Measurements from ENCODE around the gene GPR157.
"Not testable (repeated sequence)": the region's sequence is repeated elsewhere in the genome, so short reads cannot be mapped to it uniquely, and the experiment has no call there.

Gene GPR157, protein sequence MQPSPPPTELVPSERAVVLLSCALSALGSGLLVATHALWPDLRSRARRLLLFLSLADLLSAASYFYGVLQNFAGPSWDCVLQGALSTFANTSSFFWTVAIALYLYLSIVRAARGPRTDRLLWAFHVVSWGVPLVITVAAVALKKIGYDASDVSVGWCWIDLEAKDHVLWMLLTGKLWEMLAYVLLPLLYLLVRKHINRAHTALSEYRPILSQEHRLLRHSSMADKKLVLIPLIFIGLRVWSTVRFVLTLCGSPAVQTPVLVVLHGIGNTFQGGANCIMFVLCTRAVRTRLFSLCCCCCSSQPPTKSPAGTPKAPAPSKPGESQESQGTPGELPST

DNA sequence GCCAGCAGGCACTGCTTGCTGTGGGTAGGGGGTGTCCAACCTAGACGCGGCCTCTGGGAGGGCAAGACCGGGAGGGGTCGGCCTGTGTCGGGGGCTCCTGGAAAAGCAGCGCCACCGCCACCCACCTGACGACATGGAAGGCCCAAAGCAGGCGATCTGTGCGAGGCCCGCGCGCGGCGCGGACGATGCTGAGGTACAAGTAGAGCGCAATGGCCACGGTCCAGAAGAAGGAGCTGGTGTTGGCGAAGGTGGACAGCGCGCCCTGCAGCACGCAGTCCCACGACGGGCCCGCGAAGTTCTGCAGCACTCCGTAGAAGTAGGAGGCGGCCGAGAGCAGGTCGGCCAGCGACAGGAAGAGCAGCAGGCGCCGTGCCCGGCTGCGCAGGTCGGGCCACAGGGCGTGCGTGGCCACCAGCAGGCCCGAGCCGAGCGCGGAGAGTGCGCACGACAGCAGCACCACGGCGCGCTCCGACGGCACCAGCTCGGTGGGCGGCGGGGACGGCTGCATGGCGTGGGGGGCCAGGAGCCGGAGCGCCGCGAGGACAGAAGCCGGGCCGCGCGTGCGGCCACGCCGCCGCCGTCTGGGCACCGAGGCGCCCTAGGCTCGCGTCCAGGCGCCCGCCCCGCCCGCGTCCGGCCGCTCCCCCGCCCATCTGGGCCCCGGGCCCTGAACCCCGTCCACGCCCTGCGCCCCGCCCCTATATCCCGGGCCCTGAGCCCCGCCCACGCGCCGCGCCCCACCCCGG lies at the start of gene GPR157:
GPR157 (minus strand) TSS at position 583 of the 746 bp plus-strand sequence; CDS start at position 508, 75 bp downstream.
- no peak for DNase-seq

DNA sequence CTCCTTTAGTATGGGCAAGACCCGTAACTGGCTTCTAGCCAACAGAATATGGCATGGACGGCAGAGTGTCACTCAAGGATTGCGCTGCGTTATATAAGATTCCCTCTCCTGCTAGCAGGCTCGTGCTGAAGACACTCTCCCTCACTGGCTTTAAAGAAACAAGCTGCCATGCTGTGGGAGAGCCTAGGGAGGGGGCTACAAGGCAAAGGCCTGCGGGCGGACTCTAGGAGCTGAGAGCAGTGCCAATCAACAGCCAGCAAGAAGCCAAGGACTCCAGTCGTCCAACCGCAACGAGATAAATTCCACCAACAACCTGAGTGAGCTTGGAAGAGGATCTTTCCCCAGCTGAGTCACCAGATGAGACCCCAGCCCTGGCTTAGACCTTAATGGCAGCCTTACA lies 45.9 kb upstream of the GPR157 start:
- no peak for DNase-seq

DNA sequence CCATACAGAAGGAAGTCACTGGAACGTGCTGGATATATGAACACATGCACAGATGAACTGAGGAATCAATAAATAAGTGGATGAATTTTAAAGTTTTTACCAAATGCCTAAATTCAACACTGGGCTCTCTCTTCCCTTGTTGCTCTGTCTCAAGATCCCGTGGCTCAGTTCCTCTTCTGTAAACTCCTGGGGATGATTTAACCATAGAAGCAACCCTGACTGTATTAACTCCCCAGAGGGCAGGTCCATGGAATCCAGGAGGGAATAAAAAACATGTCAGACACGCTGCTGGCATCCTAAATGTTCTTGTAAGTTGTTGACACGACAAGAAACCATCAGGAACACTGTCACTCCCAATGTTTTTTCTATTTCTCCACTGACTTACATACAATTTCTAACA lies 45.3 kb upstream of the GPR157 start:
- DNase-seq: no peak

DNA sequence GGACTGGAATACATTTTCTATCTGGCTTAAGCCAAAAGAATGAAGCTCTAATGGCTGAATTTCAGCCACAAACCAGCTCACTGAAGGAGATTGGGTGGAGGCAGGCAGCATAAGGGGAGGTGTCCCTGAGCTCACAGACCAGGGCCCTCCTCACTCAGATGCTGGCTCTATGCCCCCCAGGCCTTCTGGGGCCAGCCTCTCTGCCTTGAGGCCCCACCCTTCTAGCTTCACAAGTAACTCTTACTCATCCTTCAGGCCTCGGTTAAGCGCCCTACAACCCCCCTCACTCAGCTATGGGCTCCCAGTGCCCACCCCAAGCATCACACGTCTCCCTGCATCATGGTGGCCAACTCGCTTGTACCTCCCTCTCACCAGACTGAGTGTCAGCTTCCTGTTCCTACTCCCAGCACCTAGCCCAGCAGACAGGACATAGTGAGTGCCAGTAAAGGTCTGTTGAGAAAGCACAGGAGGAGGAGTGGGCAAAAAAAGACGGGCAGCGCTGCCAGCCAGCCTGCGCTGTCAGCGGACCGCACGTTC lies 40.8 kb upstream of the GPR157 start:
- DNase-seq: no peak

DNA sequence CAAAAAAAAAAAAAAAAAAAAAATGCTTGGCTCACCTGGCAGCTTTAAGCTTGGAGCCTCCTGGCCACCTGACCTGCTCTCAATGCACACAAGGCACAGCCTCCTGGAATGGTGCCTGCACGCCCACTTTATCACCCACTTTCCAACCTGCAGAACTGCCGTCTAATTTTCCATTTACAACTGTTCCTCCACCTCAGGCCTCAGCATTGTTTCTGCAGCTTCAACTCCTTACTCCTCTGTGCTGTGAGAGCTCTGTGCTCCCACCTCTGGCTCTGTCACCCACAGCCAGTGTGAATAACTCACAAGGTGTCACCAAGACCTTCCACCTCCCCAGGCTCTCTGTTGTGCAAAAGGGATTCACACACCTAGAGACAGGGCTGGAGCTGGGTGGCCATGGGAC lies 38.7 kb upstream of the GPR157 start:
- no peak for DNase-seq

DNA sequence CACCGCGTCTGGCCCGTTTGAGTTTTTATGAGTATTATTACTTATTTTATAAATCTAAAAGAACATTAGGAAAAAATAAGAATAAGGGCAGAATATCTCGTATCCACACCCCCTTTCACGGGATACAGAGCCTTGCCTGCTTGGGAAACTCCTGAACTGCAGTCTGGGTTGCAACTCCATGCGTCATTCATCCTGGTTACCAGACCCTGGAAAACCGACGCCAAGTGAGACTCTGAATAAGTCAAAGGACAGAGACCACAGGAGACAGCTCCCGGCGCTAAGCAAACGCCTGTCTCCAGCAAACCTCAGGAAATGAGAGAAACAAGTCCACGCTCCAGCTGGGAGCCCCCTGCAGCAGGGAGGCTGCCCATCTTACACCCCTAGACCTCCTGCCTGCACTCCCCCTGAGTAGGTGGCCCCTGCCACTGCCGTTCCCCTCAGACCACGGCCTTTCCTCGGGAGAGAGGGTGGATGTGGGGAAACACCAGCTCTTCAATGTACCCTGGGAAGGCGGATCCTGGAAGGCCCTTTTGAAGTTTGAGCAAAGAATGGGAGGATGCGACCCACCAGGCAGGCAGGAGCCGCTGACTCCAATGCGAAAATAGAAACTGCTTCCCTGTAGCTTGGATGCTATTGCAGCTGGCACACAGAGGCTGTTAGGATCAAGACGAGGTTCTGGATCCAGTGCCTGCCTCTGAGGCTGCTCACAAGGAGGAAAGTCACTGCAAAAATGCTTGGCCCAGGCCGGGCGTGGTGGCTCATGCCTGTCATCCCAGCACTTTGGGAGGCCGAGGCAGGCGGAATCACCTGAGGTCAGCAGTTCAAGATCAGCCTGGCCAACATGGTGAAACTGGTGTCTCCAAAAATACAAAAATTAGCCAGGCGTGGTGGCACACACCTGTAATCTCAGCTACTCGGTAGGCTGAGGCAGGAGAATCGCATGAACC lies 37.7 kb upstream of the GPR157 start:
- no peak for DNase-seq

DNA sequence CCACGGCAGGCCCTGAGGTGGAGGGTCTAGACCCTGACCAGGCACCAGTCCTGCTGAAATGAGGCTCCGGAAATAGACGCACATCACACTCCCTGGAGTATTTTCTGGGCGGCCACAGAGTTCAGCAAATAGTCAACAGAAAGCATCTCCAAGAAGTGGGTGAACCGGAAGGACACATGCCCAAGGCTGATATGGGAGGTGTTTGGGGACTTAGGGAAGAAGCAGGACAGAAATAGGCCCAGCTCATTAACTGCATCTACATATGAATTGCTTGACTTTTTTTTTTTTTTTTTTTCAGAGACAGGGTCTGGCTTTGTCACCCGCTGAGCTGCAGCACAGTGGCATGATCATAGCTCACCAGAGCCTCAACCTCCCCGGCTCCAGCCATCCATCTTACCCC lies 36.5 kb upstream of the GPR157 start:
- DNase-seq: no peak

DNA sequence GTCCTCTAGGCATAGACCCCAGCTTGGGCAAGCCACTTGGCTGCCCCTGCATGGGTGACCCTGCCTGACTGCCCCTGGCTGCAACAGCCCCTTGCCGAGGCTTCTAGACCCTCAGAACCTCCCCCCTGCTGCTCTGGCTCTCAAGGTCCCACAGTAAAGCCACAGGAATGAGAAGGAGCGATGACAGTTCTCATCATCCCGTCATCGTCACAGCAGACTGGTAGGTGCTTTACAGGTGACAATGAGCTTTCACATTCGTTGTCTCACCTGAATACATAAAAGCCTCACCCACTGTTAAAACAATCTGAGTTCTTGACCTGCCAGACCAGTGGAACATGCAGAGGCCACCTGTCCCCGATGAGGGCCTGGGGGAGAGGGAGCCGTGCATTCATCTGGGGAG lies 36.0 kb upstream of the GPR157 start:
- DNase-seq: no peak

DNA sequence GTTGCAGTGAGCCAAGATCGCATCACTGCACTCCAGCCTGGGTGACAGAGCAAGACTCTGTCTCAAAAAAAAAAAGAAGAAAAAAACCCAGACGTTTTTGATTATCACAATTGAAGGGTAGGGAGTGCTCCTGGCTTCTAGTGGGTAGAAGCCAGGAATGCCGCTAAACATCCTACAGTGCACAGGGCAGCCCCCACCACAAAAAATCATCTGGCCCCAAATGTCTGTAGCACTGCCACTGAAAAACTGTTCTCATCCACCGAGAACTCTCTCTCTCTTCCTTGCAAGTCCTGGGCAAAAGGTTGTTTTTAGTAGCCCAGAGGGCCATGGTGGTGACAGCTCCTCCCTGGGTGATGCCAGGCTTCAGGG lies 35.6 kb upstream of the GPR157 start:
- DNase-seq: no peak

DNA sequence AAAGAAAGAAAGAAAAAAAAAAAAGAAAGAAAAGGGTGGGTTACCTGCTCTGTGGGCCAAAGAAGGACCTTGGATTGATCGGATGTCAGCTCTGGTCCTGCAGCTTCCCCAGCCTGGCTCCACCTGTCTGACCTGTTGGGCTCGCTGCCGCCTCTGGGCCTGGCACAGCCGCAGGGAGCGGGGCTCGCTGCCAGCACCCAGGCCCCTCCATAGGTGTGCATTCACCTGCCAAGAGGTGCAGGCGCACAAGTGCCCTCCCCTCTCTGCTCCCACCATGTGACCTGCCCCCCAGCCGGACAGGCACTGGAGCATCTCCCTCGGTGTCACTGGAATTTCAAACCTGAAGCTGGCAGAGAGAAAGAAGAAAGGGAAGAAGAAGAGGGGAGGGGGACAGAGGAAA lies 33.1 kb upstream of the GPR157 start:
- DNase-seq: no peak

DNA sequence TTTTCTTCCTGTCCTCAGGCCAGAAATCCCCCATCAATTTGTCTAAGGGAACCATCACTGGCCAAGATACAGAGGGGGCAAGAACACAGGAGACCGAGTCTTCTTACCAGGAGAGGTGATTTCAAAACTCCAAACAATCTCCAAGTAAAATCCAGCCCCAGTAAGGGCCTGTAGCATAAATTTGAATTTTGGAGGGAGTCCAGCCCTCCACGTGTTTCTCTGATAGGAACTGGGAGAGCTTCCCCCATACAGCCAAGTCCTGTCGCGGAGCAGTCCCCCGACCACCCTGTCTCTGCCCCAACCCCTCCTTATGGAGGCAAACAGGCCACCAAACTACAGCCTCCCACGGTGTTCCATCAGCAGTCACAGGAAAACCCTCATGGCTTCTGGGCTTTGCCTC lies 32.4 kb upstream of the GPR157 start:
- no peak for DNase-seq

DNA sequence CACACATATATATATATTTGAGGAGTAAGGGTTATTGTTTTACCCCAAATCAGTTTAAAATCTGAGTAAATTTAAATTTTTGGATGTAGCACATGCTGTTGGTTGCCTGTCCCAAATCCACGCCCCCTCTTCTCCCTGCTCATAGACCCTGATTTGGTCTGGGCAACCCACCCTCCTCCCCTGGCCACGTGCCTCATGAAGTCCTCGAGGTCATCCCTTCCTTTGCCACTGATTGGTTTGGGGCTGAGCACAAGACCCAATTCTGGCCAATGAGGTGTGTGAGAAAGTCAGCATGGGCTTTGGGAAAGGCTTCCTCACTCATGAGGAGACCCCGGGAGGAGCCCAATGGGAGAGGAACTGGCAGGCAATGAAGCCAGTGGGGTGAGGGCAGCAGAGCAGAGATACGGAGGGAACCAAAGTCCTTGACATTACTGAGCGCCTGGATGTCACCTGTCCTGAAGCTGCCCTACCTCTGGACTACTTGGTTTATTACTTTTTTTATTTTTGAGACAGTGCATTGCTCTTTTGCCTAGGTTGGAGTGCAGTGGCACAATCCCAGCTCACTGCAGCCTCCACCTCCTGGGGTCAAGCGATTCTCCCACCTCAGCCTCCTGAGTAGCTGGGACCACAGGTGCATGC lies 31.3 kb upstream of the GPR157 start:
- DNase-seq: no peak

DNA sequence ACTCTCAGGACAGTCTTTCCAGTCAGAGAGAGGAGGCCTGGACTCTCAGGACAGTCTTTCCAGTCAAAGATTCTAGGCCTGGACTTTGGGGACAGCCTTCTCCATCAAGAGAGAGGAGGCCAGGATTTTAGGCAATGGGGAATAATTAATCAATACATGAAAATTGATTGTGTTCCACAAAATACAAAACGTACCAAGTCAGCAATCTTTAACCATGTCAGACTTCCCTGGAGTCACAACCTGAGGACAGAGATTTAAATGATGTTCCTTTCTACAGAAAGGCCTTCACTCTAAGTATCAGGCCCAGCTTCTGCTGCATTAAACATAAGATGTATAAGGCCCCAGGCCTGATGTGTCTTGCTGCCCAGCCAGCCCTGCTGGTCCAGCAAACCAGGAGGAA lies 27.0 kb upstream of the GPR157 start:
- DNase-seq: no peak

DNA sequence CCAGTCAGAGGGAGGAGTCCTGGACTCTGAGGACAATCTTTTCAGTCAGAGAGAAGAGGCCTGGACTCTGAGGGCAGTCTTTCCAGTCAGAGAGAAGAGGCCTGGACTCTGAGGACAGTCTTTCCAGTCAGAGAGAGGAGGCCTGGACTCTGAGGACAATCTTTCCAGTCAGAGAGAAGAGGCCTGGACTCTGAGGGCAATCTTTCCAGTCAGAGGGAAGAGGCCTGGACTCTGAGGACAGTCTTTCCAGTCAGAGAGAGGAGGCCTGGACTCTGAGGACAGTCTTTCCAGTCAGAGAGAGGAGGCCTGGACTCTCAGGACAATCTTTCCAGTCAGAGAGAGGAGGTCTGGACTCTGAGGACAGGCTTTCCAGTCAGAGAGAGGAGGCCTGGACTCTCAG lies 26.5 kb upstream of the GPR157 start:
- DNase-seq: not testable (repeated sequence)

DNA sequence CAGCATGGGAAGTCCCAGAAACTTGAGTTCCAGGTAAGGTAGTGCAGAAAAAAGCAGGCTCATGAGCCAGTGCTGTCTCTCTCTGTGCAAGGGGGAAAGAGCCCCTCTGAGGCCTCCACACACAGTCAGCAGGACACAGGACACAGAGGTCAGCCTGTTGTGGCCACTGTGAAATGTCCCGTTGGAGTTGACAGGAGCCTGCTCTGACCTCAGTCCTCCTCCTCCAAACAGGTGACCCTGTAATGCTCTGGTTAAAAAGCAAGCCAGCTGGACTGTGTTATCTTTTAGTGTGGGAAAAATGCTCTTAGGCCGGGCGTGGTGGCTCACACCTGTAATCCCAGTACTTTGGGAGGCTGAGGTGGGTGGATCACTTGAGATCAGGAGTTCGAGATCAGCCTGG lies 24.2 kb upstream of the GPR157 start:
- DNase-seq: no peak

DNA sequence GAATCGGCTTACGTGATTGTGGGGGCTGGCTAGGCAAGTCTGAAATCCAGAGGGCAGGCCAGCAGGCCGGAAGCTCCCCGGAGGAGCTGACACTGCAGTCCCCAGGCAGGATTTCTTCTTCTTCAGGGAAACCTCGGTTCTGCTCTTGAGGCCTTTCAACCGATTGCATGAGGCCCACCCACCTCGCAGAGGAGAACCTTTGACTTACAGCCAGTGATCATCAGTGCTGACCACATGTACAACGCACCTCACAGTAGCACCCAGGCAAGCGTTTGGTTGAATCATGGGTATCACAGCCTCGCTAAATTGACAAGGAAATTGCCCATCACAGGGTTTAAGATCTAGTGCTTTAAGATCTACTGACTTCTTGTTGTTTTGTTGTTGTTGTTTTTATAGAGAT lies 23.6 kb upstream of the GPR157 start:
- DNase-seq: no peak

DNA sequence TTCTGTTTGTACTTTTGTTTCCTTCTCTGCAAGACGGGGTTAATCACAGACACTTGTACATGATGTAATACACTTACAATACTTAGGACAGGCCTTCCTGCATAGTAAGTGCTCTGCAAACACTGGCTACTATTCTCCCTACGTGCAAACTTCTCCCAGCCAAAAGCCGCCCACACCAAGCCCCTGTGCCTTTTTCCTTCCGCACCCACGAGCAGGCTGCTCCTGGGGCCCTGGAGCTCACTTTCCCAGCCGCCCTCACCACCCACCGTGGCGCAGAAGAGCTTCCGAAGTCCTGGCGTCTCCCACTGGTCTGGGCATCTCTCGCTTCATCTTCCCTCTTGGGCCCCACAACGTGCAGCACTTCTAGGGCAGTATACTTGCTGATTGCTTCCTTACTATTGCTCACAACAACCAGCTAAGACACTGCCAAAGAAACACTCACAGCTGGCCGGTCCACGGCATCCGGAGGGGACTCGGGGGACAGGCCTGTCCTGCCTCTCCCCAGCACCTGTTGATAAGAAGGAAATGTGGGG lies 22.5 kb upstream of the GPR157 start:
- no peak for DNase-seq

DNA sequence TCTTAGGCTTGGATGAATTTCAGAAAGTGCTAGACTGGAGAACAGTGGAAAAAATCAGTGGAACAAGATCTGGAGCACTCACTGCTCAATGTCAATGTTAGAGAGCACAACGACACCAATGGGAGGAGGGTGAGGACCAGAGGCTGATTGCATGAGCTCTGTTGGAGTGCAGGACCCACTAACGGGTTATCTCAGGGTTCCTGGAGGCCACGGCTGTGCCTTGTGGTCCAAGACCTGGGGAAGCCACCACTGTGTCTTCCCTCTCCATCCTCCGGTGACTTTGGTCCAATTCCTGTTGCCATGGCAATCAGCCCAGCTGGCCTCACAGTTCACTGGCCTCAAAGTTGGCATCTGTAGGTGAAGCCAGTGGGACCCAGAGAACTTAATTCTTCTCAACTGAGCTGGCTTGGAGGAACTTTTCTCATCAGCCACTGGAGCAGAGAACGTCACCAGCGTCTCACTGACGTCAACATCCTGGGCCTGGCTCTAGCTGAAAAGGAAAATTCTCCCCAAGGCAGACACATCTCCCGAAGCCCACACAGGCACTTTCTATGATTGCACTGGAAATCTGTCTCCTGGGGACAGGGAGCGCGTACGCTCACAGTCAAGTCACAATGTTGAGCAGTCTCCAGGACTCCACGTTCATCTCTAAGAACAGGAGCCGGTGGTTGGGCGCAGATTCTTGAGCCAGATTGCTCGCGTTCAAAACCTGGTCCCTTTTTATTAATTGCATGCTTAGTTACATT lies 21.9 kb upstream of the GPR157 start:
- no peak for DNase-seq

DNA sequence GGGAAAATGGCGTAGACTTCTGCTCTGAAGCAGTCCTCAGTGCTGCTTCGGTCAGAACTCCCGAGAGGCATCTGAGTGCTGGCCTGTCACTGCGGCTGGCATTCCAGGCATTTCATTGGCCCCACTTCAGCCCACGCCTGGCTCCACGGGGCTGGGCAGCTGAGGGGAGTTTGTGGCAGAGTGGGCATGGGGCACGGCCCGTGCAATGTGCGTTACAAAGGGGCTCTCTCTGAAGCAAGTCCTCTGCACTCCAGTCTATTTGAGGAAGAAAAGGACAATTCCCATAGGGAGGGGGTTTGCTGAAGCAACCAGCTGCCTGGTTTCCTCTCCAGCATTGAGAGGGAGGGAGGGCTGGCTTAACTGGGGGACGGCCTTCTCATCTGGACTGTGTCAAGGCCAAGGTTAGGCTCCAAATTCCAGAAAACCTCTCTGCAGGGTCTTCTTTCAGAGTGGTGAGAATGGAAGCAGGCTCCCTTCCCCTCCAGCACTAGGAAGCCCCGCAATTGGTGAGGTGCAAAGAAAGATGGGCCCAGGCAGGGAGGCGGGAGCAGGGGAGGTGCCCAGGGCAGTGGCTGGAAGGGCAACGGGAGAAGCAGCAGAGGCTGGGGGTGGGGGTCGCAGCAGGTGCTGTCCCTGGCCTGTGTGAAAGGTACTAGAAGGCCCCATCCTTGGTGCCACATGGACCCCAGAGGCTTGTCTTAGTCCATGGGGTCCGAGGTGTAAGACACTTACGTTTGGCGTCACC lies 21.1 kb upstream of the GPR157 start:
- no peak for DNase-seq

DNA sequence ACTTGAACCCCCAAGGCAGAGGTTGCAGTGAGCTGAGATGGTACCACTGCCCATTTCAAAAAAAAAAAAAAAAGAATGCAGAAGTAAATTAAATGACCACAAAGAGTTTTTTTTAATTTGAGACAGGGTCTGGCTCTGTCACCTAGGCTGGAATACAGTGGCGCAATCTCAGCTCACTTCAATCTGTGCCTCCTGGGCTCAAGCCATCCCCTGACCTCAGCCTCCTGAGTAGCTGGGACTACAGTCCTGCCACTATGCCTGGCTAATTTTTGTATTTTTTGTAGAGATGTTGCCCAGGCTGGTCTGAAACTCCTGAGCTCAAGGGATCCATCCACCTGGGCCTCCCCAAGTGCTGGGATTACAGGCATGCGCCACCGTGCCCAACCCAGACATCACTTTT lies 20.2 kb upstream of the GPR157 start:
- no peak for DNase-seq

DNA sequence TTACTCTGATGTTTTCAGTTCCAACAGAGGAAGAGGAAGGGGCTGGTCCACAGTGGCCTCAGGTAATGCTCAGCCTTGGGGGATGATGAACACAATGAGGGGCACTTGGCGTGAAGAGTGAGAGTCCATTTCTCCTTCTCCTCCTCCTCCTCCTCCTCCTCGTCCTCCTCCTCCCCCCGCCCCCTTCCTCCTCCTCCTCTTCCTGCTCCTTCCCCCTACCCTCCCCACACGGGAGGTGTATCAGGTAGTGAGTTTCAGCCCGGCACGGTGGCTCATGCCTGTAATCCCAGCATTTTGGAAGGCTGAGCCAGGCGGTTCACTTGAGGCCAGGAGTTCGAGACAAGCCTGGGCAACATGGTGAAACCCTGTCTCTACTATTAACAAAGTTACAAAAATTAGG lies 17.3 kb upstream of the GPR157 start:
- no peak for DNase-seq

All from SIG-M5 (cell line).